SU-DHL-6 (cell line): ENCODE results near the gene MMRN2.

Experiments used
- CTCF ChIP-seq: fragments of 200-600 bp; sonication (generic); IDR thresholded peaks from one replicate; pipeline ENCODE4 v1.5.1; 2017; ENCODE audit warnings: antibody characterized with exemption, mild to moderate bottlenecking, low read length, moderate library complexity; ENCODE audit not compliant: insufficient read depth, poor library complexity, severe bottlenecking
- EZH2phosphoT487 ChIP-seq: fragments of 200-600 bp; sonication (generic), shearing (Covaris generic); conservative IDR thresholded peaks from 2 replicates; pipeline ENCODE4 v1.6.1; 2018; ENCODE audit warnings: mild to moderate bottlenecking, antibody characterized with exemption, low read length, moderate library complexity, mixed read lengths

GRCh38 chr10:86889997-86890396, 67.4 kb downstream of the MMRN2 start:
- no peak for TF ChIP-seq CTCF
- TF ChIP-seq EZH2phosphoT487, result no peak
